Neural crest cell (in vitro differentiated cells): Measurements from ENCODE around the gene ASTN2. TPM values are rescaled to one million over a fixed set of nuclear protein-coding genes. Genes with fewer than 3 reads are reported as not detected.

Source experiments
- DNase-seq: peaks from one replicate; pipeline ENCODE4 v3.0.0; 2021; ENCODE audit warnings: low read depth, mixed read lengths, low spot score
- H3K27ac Mint-ChIP-seq: one replicate; pipeline ENCODE4 v1.8.0; 2021; ENCODE audit warnings: mild to moderate bottlenecking, mixed read lengths; ENCODE audit not compliant: unreplicated experiment
- H3K27me3 Mint-ChIP-seq: 2 replicates; pipeline ENCODE4 v1.8.0; 2021; ENCODE audit warnings: low read depth, mild to moderate bottlenecking, mixed read lengths
- H3K36me3 Mint-ChIP-seq: 2 replicates; pipeline ENCODE4 v1.8.0; 2021; ENCODE audit warnings: low read depth, mild to moderate bottlenecking, mixed read lengths
- H3K4me1 Mint-ChIP-seq: 2 replicates; pipeline ENCODE4 v1.8.0; 2021; ENCODE audit warnings: mixed read lengths
- H3K4me3 Mint-ChIP-seq: one replicate; pipeline ENCODE4 v1.8.0; 2021; ENCODE audit warnings: mild to moderate bottlenecking, mixed read lengths
- H3K9me3 Mint-ChIP-seq: 2 replicates; pipeline ENCODE4 v1.8.0; 2021; ENCODE audit warnings: mixed read lengths
- CTCF ChIP-seq: fragments of 200-600 bp; sonication (generic); conservative IDR thresholded peaks from 2 replicates; pipeline ENCODE4 v1.5.0; 2021; ENCODE audit warnings: antibody characterized with exemption, mild to moderate bottlenecking
- total RNA-seq: library from RNA; stranded (reverse); gene quantifications from 2 replicates; pipeline ENCODE4 v1.2.1, GENCODE V29; 2021

The ASTN2 gene
- total RNA-seq, 1 donor from 2014 or later: 7.3 TPM

GRCh38 chr9:116873491-116873890 lies 541.4 kb downstream of the ASTN2 start:
- peaks cover 10% of the 10 kb centered on the region for H3K9me3 Mint-ChIP-seq
- no peak for TF ChIP-seq CTCF
- no peaks in the 10 kb centered on the region for H3K4me1 Mint-ChIP-seq
- no peak for DNase-seq
- H3K36me3 Mint-ChIP-seq: no peaks in the 10 kb centered on the region
- H3K27me3 Mint-ChIP-seq: peaks cover 6% of the 10 kb centered on the region
- H3K27ac Mint-ChIP-seq: no peak overlapping the region
- no peak overlapping the region for H3K4me3 Mint-ChIP-seq

GRCh38 chr9:116870566-116870965 lies 544.3 kb downstream of the ASTN2 start:
- no peaks in the 10 kb centered on the region for H3K36me3 Mint-ChIP-seq
- no peak overlapping the region for H3K4me3 Mint-ChIP-seq
- H3K27me3 Mint-ChIP-seq: peaks cover 8% of the 10 kb centered on the region
- H3K4me1 Mint-ChIP-seq: peaks cover 5% of the 10 kb centered on the region
- no peaks in the 10 kb centered on the region for H3K9me3 Mint-ChIP-seq
- TF ChIP-seq CTCF: no peak
- H3K27ac Mint-ChIP-seq: no peak overlapping the region
- DNase-seq: no peak

GRCh38 chr9:116868201-116868600 lies 546.7 kb downstream of the ASTN2 start:
- no peak overlapping the region for H3K27ac Mint-ChIP-seq

GRCh38 chr9:116861321-116861720 lies 553.5 kb downstream of the ASTN2 start:
- H3K27ac Mint-ChIP-seq: no peak overlapping the region
- no peaks in the 10 kb centered on the region for H3K9me3 Mint-ChIP-seq
- no peaks in the 10 kb centered on the region for H3K36me3 Mint-ChIP-seq
- no peak for TF ChIP-seq CTCF
- no peaks in the 10 kb centered on the region for H3K4me1 Mint-ChIP-seq
- no peak overlapping the region for H3K4me3 Mint-ChIP-seq
- no peak for DNase-seq
- H3K27me3 Mint-ChIP-seq: peaks cover 10% of the 10 kb centered on the region

More at GRCh38 chr9:116868201-116868600, 546.7 kb downstream of the ASTN2 start:
- Mint-ChIP-seq H3K36me3 (no peaks in the 10 kb centered on the region), H3K4me3 (no peak overlapping the region), H3K4me1 (peaks cover 5% of the 10 kb centered on the region), H3K9me3 (no peaks in the 10 kb centered on the region), H3K27me3 (peaks cover 5% of the 10 kb centered on the region)
- DNase-seq: no peak
- no peak for TF ChIP-seq CTCF

GRCh38 chr9:116860509-116861120 lies 554.2 kb downstream of the ASTN2 start:
- H3K4me3 Mint-ChIP-seq: no peak overlapping the region
- no peaks in the 10 kb centered on the region for H3K4me1 Mint-ChIP-seq
- no peak overlapping the region for H3K27ac Mint-ChIP-seq
- DNase-seq: peak; percentile 72
- peaks cover 10% of the 10 kb centered on the region for H3K27me3 Mint-ChIP-seq
- H3K9me3 Mint-ChIP-seq: no peaks in the 10 kb centered on the region
- no peaks in the 10 kb centered on the region for H3K36me3 Mint-ChIP-seq
- TF ChIP-seq CTCF: peak; percentile 87
